SK-MEL-5 (cell line): ENCODE results near the gene MT1A. TPM values are rescaled to one million over a fixed set of nuclear protein-coding genes. Genes with fewer than 3 reads are reported as not detected.

Experiments used
- DNase-seq: peaks from one replicate; pipeline ENCODE4 v3.0.0-alpha.2; 2016; ENCODE audit warnings: low read depth, low spot score
- in situ Hi-C: cut with HindIII; loops from 2 replicates; pipeline ENCODE4 v1.10.0; 2016; ENCODE audit warnings: low sequenced_read_pairs, high pct_unique_total_duplicates, low pct_unique_long_range_greater_than_20kb
- total RNA-seq: library from RNA; depleted of rRNA; stranded (reverse); fragments of >200 nt; shearing (Covaris generic); gene quantifications from 2 replicates; pipeline ENCODE4 v1.2.3, GENCODE V29; 2014

MT1A gene
- total RNA-seq, 1 experiment from 2014 or later: not detected

GRCh38 chr16:56625140-56625942, 13.1 kb upstream of the MT1A start, which contains the start of gene MT1E:
TSS of gene MT1E (plus strand) at chr16:56625781. CDS start at chr16:56625852, 71 bp downstream.
- in situ Hi-C loops: no loop called here

GRCh38 chr16:56625943-56626654, 12.4 kb upstream of the MT1A start:
- in situ Hi-C loops: no loop called here
- DNase-seq: no peak

More at GRCh38 chr16:56625140-56625942, 13.1 kb upstream of the MT1A start, which contains the start of gene MT1E:
- DNase-seq: no peak

- in situ Hi-C loops: no loop called here
- DNase-seq: no peak
Observed at GRCh38 chr16:56626685-56627084, 11.8 kb upstream of the MT1A start.

- DNase-seq: no peak
- in situ Hi-C loops: no loop called here
Observed at GRCh38 chr16:56628486-56629350, 9.7 kb upstream of the MT1A start.

DNA sequence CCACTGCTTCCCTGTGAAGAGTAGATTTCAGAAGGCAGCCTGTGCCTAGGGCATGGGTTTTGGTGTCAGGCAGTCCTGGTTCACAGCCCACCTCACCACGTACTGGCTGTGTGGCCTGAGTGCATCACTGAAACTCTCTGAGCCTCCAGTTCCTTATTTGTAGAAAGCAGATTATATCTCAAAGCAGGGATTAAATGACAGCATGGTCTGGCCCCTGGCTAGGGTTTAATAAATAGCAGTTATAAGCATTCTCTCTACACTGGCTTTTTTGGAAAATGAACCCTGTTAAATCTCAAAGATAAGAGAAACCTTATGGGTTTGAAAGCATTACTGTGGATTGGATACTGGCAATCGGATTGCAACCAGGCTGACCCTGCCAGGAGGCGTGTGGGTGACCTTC, 8.9 kb upstream of the MT1A start:
- in situ Hi-C loops: no loop called here
- no peak for DNase-seq

DNA sequence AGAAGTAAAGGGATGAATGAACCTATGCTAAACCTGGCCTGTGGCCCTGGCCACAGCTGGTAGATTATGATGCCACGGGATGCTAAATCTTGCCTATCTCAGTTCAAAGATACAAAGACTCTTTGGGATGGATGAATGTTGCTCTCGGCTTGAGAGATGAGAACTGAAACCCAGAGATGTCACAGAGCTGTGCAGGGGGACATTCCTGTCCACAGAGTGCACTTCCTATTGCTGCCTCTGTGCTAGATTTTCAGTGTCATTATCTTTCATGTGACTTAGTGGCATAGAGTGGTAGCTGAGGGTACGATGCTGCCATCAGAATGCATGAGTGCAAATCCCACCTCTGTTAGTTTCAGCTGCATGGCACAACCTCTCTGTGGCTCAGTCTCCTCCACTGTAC, 8.3 kb upstream of the MT1A start:
- in situ Hi-C loops: no loop called here
- no peak for DNase-seq

DNA sequence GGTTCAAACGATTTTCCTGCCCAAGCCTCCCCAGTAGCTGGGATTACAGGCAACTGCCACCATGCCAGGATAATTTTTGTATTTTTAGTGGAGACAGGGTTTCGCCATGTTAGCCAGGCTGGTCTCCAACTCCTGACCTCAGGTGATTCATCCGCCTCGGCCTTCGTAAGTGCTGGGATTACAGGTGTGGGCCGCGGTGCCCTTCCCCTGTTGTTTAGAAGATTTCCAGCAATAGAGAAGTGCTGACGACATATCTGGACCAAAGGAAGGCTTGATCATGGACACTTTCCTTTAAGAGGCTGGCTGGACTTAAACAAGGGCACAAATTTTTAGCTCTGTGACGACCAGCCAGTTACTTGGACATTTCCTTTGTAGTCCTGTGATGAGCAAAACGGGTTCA, 7.3 kb upstream of the MT1A start:
- in situ Hi-C loops: no loop called here
- DNase-seq: no peak

DNA sequence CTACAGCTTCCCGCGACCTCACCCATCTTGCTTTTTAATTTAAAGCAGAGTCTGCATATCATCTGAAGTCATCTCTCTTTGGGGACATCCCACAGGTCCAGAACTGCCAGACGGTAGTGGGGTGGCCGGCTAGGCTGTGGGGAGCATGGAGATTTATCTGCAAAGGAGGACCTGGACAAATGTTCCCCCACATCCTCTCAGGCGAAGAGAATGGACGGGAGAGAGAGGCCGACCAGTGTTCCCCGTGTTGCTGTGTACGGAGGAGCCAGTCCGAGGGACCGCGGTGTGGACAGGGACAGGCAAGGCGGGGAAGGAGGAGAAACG, 6.7 kb upstream of the MT1A start:
- DNase-seq: no peak
- in situ Hi-C loops: no loop called here

DNA sequence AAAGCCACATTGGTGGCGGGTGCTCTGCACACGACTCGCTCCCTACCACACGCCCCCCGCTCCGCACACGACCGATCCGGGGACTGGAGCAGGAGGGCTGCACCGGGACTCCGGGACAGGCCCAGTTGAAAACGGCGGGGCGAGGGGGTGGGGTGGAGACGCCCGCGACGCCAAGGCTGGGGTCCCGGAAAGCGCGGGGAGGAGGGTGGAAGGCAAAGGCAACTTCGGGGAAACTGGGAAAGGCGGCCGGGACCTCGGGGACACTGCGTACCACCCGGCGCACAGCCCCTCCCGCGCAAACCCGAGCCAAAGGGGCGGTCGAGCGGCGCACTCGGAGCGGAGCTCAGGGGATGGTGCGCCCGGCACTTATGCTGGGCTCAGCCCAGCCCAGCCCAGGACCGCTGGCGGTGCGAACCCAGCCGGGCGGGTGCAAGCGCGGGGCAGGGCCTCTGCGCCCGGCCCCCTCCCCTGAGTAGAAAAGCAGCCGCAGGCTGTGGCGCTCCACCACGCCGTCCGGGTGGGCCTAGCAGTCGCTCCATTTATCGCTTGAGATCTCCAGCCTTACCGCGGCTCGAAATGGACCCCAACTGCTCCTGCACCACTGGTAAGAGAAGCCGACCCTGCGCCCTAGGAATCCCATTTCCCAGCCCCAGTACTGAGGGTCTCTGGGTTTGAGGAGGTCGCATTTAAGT, 6.2 kb upstream of the MT1A start, which contains the start of gene MT1M:
Gene MT1M (plus strand): TSS at position 504 of the 692 bp plus-strand sequence. CDS start 73 bp downstream, at position 577.
- in situ Hi-C loops: no loop called here
- DNase-seq: no peak

GRCh38 chr16:56632848-56633365, 5.6 kb upstream of the MT1A start:
- in situ Hi-C loops: no loop called here
- DNase-seq: no peak

GRCh38 chr16:56633535-56633934, 4.9 kb upstream of the MT1A start:
- in situ Hi-C loops: no loop called here
- DNase-seq: no peak

DNA sequence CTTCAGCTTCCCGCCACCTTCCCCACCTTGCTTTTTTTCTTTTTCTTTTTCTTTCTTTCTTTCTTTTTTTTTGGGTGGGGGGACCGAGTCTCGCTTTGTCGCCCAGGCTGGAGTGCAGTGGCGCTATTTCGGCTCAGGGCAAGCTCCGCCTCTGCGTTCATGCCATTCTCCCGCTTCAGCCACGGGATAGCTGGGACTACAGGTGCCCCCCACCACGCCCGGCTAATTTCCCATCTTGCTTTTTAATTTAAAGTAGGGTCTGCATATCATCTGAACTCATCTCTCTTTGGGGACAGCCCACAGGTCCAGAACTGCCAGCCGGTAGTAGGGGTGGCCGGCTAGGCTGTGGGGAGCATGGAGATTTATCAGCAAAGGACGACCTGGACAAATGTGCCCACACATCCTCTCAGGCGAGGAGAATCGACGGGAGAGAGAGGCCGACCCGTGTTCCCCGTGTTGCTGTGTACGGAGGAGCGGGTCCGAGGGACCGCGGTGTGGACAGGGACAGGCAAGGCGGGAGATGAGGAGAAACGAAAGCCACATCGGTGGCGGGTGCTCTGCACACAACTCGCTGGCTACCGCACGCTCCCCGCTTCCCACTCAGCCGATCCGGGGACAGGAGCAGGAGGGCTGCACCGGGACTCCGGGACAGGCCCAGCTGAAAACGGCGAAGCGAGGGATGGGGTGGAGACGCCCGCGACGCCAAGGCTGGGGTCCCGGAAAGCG, 3.6 kb upstream of the MT1A start:
- in situ Hi-C loops: no loop called here
- no peak for DNase-seq

GRCh38 chr16:56635441-56635967, 3.0 kb upstream of the MT1A start:
- no peak for DNase-seq
- in situ Hi-C loops: no loop called here

- DNase-seq: no peak
- in situ Hi-C loops: no loop called here
Observed at GRCh38 chr16:56636616-56637413, 1.7 kb upstream of the MT1A start.

- no peak for DNase-seq
- in situ Hi-C loops: no loop called here
Observed at GRCh38 chr16:56639045-56639444, 579 bp downstream of the MT1A start.

DNA sequence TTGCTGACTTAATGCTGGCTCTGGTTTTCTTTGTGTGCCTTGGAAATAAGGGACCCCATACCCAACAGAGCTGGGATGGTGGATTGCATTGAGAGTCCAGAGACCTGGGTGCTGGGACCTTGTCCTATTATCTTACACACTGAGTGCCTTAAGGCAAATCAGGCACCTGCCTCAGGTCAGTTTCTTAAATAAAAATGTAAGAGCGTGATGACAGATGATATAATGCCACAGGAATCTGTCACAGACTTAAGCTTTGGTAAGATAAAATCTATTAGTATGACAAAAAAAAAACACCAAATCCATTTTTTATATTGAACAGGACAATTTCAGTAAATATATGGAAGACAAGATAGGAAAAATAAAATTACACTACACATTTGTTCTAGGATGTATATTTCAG, 1.6 kb downstream of the MT1A start:
- in situ Hi-C loops: no loop called here
- no peak for DNase-seq
